Keratinocyte (primary cell): ENCODE results near the gene FTCD. TPM values are rescaled to one million over a fixed set of nuclear protein-coding genes. Genes with fewer than 3 reads are reported as not detected.

Experiments
- DNase-seq: peaks from one replicate; pipeline ENCODE4 v3.0.0-alpha.2; 2011; ENCODE audit warnings: low read depth, missing footprints, low spot score
- FAIRE-seq: peaks from 2 replicates; lab custom pipeline; 2011; peaks lifted over from hg19 to GRCh38; lab: Jason Lieb, UNC
- H2AFZ ChIP-seq: 2 replicates; pipeline ENCODE4 v1.6.0; 2012; ENCODE audit warnings: low read length, control low read depth, inconsistent platforms; ENCODE audit not compliant: control insufficient read depth
- H3K27ac ChIP-seq: 2 replicates; pipeline ENCODE4 v1.5.1; 2011; ENCODE audit warnings: low read length; ENCODE audit not compliant: control insufficient read depth, insufficient read depth
- H3K27me3 ChIP-seq: 3 replicates; pipeline ENCODE4 v1.6.0; 2011; ENCODE audit warnings: low read length; ENCODE audit not compliant: control insufficient read depth, insufficient read depth; ENCODE audit errors: extremely low read depth
- H3K36me3 ChIP-seq, 2 experiments: 2 replicates in 1 of 2; 3 replicates in 1 of 2; pipeline ENCODE4 v1.5.1; 2011; ENCODE audit warnings: low read length in 2 of 2, mild to moderate bottlenecking in 1 of 2; ENCODE audit not compliant: control insufficient read depth in 2 of 2, insufficient read depth in 2 of 2; ENCODE audit errors: extremely low read depth in 1 of 2
- H3K4me1 ChIP-seq: 3 replicates; pipeline ENCODE4 v1.5.1; 2011; ENCODE audit warnings: low read length; ENCODE audit not compliant: control insufficient read depth, insufficient read depth; ENCODE audit errors: extremely low read depth
- H3K4me2 ChIP-seq: 3 replicates; pipeline ENCODE4 v1.6.0; 2011; ENCODE audit warnings: low read depth, low read length; ENCODE audit not compliant: control insufficient read depth, insufficient read depth; ENCODE audit errors: extremely low read depth
- H3K4me3 ChIP-seq, 3 experiments: fragments of 200-600 bp in 1 of 3; sonication (generic) in 1 of 3; 2 replicates in 2 of 3; 3 replicates in 1 of 3; pipeline ENCODE4 v1.5.1; 2011 to 2016; ENCODE audit warnings: low read length in 3 of 3, mild to moderate bottlenecking in 3 of 3, control low read depth in 2 of 3, inconsistent platforms in 1 of 3, low read depth in 1 of 3, mixed read lengths in 1 of 3, mixed run types in 1 of 3, moderate library complexity in 1 of 3; ENCODE audit not compliant: control insufficient read depth in 2 of 3, insufficient read depth in 2 of 3; ENCODE audit errors: extremely low read depth in 1 of 3
- H3K79me2 ChIP-seq: 2 replicates; pipeline ENCODE4 v1.6.0; 2012; ENCODE audit warnings: low read length; ENCODE audit not compliant: control insufficient read depth, insufficient read depth
- H3K9ac ChIP-seq: 3 replicates; pipeline ENCODE4 v1.6.0; 2011; ENCODE audit warnings: low read length; ENCODE audit not compliant: control insufficient read depth, insufficient read depth; ENCODE audit errors: extremely low read depth
- H3K9me1 ChIP-seq: 3 replicates; pipeline ENCODE4 v1.6.0; 2011; ENCODE audit warnings: low read length; ENCODE audit not compliant: control insufficient read depth, insufficient read depth; ENCODE audit errors: extremely low read depth
- H3K9me3 ChIP-seq: 2 replicates; pipeline ENCODE4 v1.5.1; 2012; ENCODE audit warnings: low read depth, low read length; ENCODE audit not compliant: control insufficient read depth
- H4K20me1 ChIP-seq: 3 replicates; pipeline ENCODE4 v1.6.0; 2011; ENCODE audit warnings: low read length; ENCODE audit not compliant: control insufficient read depth, insufficient read depth; ENCODE audit errors: extremely low read depth
- EZH2 ChIP-seq: IDR thresholded peaks from one replicate; pipeline ENCODE4 v1.6.1; 2012; ENCODE audit warnings: inconsistent platforms, mild to moderate bottlenecking, low read length, moderate library complexity
- dilution Hi-C: fragments of 300-500 bp; cut with MboI; formaldehyde crosslinking; loops from one replicate; pipeline ENCODE4 v1.7.0; 2020; ENCODE audit warnings: low sequenced_read_pairs; ENCODE audit not compliant: extremely low pct_ligation_motif_present
- polyA plus RNA-seq, 5 experiments: library from polyadenylated mRNA; depleted of rRNA in 3 of 5; stranded (reverse) in 3 of 5; stranded (forward) in 1 of 5; unstranded in 1 of 5; fragments of >200 nt; gene quantifications; 1 replicate in 1 of 5; 2 replicates in 3 of 5; 3 replicates in 1 of 5; pipeline versions ENCODE4 v1.2.1 to v1.2.3, GENCODE V29; 2011 to 2012; ENCODE audit warnings: missing spikeins in 2 of 5, low read depth in 1 of 5, low replicate concordance in 1 of 5
- TF ChIP-seq, protein P1 (sequence below), 3 experiments: IDR thresholded peaks in 1 of 3; conservative IDR thresholded peaks in 1 of 3; optimal IDR thresholded peaks in 1 of 3; 2 replicates in 2 of 3; 3 replicates in 1 of 3; pipeline versions ENCODE3 to v1.5.1; 2011; ENCODE audit warnings: low read length in 3 of 3, mild to moderate bottlenecking in 3 of 3, moderate library complexity in 2 of 3, control low read depth in 1 of 3, inconsistent platforms in 1 of 3; ENCODE audit not compliant: insufficient read depth in 2 of 3; ENCODE audit errors: extremely low read depth in 1 of 3

The FTCD gene
- polyA plus RNA-seq, 1 donor (not counting 4 experiments of a cell fraction or from before 2014, with no cell fraction given): not detected

DNA sequence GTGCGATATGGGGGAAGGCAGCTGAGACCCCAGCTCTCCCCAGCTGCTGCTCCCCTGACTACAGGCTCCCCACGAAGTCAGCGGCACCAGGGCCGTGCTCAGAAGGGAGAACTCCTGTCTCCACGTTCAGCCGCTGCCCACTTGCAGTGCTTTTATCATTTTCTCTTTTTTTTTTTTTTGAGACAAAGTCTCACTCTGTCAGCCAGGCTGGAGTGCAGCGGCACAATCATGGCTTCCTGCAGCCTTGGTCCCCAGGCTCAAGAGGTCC, 933 bp upstream of the FTCD start:
- H3K36me3 ChIP-seq: no peaks in the 10 kb centered on the region
- H3K27me3 ChIP-seq: peaks cover 4% of the 10 kb centered on the region
- H2AFZ ChIP-seq: no peak overlapping the region
- TF ChIP-seq, protein P1, sequence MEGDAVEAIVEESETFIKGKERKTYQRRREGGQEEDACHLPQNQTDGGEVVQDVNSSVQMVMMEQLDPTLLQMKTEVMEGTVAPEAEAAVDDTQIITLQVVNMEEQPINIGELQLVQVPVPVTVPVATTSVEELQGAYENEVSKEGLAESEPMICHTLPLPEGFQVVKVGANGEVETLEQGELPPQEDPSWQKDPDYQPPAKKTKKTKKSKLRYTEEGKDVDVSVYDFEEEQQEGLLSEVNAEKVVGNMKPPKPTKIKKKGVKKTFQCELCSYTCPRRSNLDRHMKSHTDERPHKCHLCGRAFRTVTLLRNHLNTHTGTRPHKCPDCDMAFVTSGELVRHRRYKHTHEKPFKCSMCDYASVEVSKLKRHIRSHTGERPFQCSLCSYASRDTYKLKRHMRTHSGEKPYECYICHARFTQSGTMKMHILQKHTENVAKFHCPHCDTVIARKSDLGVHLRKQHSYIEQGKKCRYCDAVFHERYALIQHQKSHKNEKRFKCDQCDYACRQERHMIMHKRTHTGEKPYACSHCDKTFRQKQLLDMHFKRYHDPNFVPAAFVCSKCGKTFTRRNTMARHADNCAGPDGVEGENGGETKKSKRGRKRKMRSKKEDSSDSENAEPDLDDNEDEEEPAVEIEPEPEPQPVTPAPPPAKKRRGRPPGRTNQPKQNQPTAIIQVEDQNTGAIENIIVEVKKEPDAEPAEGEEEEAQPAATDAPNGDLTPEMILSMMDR (optimal IDR thresholded peaks at IDR 0.05 in 1 of 3, IDR thresholded peaks at IDR 0.05 in 1 of 3, conservative IDR thresholded peaks at IDR 0.05 in 1 of 3; ENCODE audit: extremely low read depth in 1 of 3, insufficient read depth in 2 of 3, low read length in 3 of 3): no peak
- TF ChIP-seq EZH2: no peak
- no peaks in the 10 kb centered on the region for H4K20me1 ChIP-seq
- FAIRE-seq: no peak
- no peaks in the 10 kb centered on the region for H3K9me1 ChIP-seq
- H3K4me2 ChIP-seq: no peak overlapping the region
- H3K9ac ChIP-seq: no peak overlapping the region
- no peak for DNase-seq
- H3K4me3 ChIP-seq: no peak overlapping the region
- H3K4me1 ChIP-seq: no peaks in the 10 kb centered on the region
- no peaks in the 10 kb centered on the region for H3K9me3 ChIP-seq
- no peak overlapping the region for H3K27ac ChIP-seq
- dilution Hi-C loops: no loop called here
- no peaks in the 10 kb centered on the region for H3K79me2 ChIP-seq

DNA sequence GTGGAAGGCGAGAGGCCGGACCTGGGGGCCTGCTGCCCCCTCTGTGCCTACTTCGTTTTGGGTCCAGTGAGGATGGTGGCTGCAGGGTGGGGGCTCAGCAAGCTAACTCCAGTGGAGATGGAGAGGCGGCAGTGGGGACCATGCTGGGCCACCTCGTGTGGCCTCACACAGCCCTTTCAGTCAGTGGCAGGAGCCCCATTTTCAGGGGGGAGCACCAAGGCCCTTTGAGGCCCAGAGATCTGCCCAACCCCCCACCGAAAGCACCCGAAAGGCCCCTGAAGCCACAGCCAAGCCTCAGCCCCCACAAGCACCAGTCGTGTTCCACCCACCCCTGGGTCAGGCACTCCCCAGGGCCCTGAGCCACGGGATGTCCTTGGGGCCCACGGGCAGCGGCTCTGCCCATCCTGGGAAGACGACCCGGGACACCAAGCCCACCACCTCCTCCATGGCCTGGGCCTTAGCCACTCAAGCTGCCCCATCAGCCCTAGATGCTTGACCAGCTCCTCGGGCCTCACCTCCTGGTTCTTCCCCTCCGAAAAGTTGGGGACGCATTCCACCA, 345 bp downstream of the FTCD start:
- no peaks in the 10 kb centered on the region for H3K79me2 ChIP-seq
- no peak overlapping the region for H2AFZ ChIP-seq
- H3K27me3 ChIP-seq: no peaks in the 10 kb centered on the region
- FAIRE-seq: no peak
- H4K20me1 ChIP-seq: no peaks in the 10 kb centered on the region
- no peaks in the 10 kb centered on the region for H3K9me3 ChIP-seq
- TF ChIP-seq, protein P1 (optimal IDR thresholded peaks at IDR 0.05 in 1 of 3, IDR thresholded peaks at IDR 0.05 in 1 of 3, conservative IDR thresholded peaks at IDR 0.05 in 1 of 3; ENCODE audit: extremely low read depth in 1 of 3, insufficient read depth in 2 of 3, low read length in 3 of 3): no peak
- TF ChIP-seq EZH2: no peak
- no peaks in the 10 kb centered on the region for H3K36me3 ChIP-seq
- H3K9me1 ChIP-seq: no peaks in the 10 kb centered on the region
- H3K4me3 ChIP-seq: no peak overlapping the region
- DNase-seq: no peak
- no peak overlapping the region for H3K4me2 ChIP-seq
- no peak overlapping the region for H3K27ac ChIP-seq
- dilution Hi-C loops: no loop called here
- no peaks in the 10 kb centered on the region for H3K4me1 ChIP-seq
- no peak overlapping the region for H3K9ac ChIP-seq
